Panc1 (cell line): ENCODE data around the gene DUS1L. TPM values are rescaled to one million over a fixed set of nuclear protein-coding genes. Genes with fewer than 3 reads are reported as not detected.

ENCODE experiments used
- ATAC-seq: fragments of 200-7000 bp; cut with Tn5 transposase; 2 replicates; pipeline ENCODE4 v1.9.1; 2020; ENCODE audit warnings: mild to moderate bottlenecking, moderate library complexity
- BruUV-seq: library from RNA; stranded (reverse); fragments of 400-500 nt; replicated peaks from 2 replicates; lab custom pipeline; 2021; lab: Mats Ljungman, UMichigan
- CTCF ChIA-PET: fragments of 300-600 bp; sonication (Branson Sonifier 250); formaldehyde crosslinking; loops from one replicate; lab custom pipeline; 2022; ENCODE audit warnings: antibody characterized with exemption; lab: Charles Lee
- POLR2A ChIA-PET: fragments of 300-600 bp; sonication (Branson Sonifier 250); formaldehyde crosslinking; loops from one replicate; lab custom pipeline; 2022; ENCODE audit warnings: antibody characterized with exemption; lab: Charles Lee
- DNase-seq: peaks from one replicate; pipeline ENCODE4 v3.0.0-alpha.2; 2010; ENCODE audit warnings: low read depth, low spot score
- H3K27ac ChIP-seq: 2 replicates; pipeline ENCODE4 v1.5.1; 2011; ENCODE audit warnings: mild to moderate bottlenecking, low read length, inconsistent platforms
- H3K27me3 ChIP-seq: fragments of 200-500 bp; sonication (Bioruptor generic); 2 replicates; pipeline ENCODE4 v1.6.0; 2014; ENCODE audit warnings: low read length, inconsistent platforms; ENCODE audit not compliant: control insufficient read depth, insufficient read depth
- H3K36me3 ChIP-seq: fragments of 200-500 bp; sonication (Bioruptor generic); 2 replicates; pipeline ENCODE4 v1.5.1; 2014; ENCODE audit warnings: inconsistent platforms, mild to moderate bottlenecking, low read length, moderate library complexity; ENCODE audit not compliant: control insufficient read depth, insufficient read depth
- H3K4me1 ChIP-seq: 2 replicates; pipeline ENCODE4 v1.5.1; 2011; ENCODE audit warnings: inconsistent platforms, mild to moderate bottlenecking, low read length, moderate library complexity; ENCODE audit not compliant: control insufficient read depth, insufficient read depth
- H3K4me3 ChIP-seq, 2 experiments: 2 replicates each; pipeline ENCODE4 v1.5.1; 2011 to 2012; ENCODE audit warnings: low read depth in 2 of 2, low read length in 2 of 2, mild to moderate bottlenecking in 2 of 2, inconsistent platforms in 1 of 2, moderate library complexity in 1 of 2
- H3K9me3 ChIP-seq: fragments of 200-500 bp; sonication (Bioruptor generic); 2 replicates; pipeline ENCODE4 v1.5.1; 2014; ENCODE audit warnings: low read depth, mild to moderate bottlenecking, inconsistent platforms, low read length, moderate library complexity; ENCODE audit not compliant: control insufficient read depth, insufficient read depth
- POLR2AphosphoS5 ChIP-seq: IDR thresholded peaks from 2 replicates; pipeline ENCODE4 v1.6.1; 2012; ENCODE audit warnings: mild to moderate bottlenecking, low read depth, low read length, moderate library complexity
- SIN3A ChIP-seq: IDR thresholded peaks from 2 replicates; pipeline ENCODE4 v1.6.1; 2012; ENCODE audit warnings: low read depth, mild to moderate bottlenecking, low read length, moderate library complexity, borderline replicate concordance; ENCODE audit not compliant: insufficient read depth
- TCF7L2 ChIP-seq: IDR thresholded peaks from 2 replicates; pipeline ENCODE4 v1.6.1; 2011; ENCODE audit warnings: mild to moderate bottlenecking, low read depth, low read length, inconsistent platforms
- in situ Hi-C: cut with HindIII; loops from 2 replicates; pipeline ENCODE4 v1.10.0; 2016; ENCODE audit warnings: low sequenced_read_pairs, low pct_unique_long_range_greater_than_20kb
- intact Hi-C: fragments of 100-400 bp; cut with micrococcal nuclease; formaldehyde crosslinking; loops from one replicate; pipeline ENCODE4 v1.10.0; 2022; ENCODE audit not compliant: unreplicated experiment
- total RNA-seq: library from RNA; stranded (reverse); gene quantifications from one replicate; pipeline ENCODE4 v1.2.1, GENCODE V29; 2021; ENCODE audit not compliant: unreplicated experiment
- TF ChIP-seq, protein P1 (sequence below): fragments of 450-650 bp; IDR thresholded peaks from 2 replicates; pipeline ENCODE4 v1.5.1; 2017; ENCODE audit warnings: mild to moderate bottlenecking
- TF ChIP-seq, protein P2 (sequence below), 2 experiments: IDR thresholded peaks; 2 replicates each; pipeline ENCODE4 v1.6.1; 2011 to 2012; ENCODE audit warnings: low read depth in 2 of 2, control low read depth in 1 of 2, low read length in 1 of 2, mild to moderate bottlenecking in 1 of 2, moderate library complexity in 1 of 2; ENCODE audit not compliant: insufficient read depth in 1 of 2

DUS1L gene
- total RNA-seq, 1 experiment from 2014 or later, result 115 TPM

DNA sequence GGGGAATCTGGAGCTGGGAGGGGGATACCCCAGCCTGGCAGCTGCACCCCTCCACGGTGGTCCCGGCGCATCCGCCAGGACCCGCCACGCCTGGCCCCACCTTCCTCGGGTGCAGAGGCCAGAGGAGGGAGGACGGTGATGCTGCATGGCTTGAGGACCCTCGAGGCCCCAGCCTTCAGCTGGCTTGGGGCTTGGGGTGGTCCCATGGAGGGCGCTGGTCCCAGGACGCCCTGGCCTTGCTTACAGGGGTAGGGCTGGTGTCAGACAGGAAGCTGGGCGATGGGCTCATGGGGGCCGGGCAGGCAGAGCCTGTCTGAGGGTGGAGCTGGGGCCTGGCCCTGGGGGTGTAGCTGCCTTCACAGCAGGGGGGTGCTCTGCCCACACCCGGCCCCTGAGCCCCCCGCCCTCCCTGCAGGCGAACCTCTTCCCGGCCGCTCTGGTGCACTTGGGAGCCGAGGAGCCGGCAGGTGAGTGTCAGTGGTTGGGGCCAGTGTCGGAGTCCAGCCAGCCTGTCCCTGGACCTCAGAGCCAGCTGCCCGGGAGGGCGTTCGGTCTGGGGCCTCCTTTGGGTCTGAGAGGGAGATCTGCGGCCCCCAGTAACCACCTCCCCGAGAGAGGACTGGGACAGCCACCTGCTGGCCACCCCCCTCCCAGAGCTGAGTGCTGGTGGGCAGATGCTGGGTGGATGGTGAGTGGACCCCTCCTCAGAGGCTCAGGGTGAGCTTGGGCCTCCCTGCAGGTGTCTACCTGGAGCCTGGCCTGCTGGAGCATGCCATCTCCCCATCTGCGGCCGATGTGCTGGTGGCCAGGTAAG lies 49.3 kb downstream of the DUS1L start:
- H3K27ac ChIP-seq, result no peak overlapping the region
- BruUV-seq, result no TSS peak
- ChIA-PET CTCF (interaction anchor here (0.6 kb wide), 1 partner anchor 65 kb away, joined by 6 read pairs; no protein-coding TSS in a partner anchor), POLR2A (interaction anchor here (0.6 kb wide), 1 partner anchor 119 kb away, joined by 3 read pairs; no protein-coding TSS in a partner anchor)
- H3K9me3 ChIP-seq, result no peaks in the 10 kb centered on the region
- no peak overlapping the region for H3K4me3 ChIP-seq
- no peaks in the 10 kb centered on the region for H3K27me3 ChIP-seq
- intact Hi-C loops, result no loop called here
- TF ChIP-seq, protein P1, sequence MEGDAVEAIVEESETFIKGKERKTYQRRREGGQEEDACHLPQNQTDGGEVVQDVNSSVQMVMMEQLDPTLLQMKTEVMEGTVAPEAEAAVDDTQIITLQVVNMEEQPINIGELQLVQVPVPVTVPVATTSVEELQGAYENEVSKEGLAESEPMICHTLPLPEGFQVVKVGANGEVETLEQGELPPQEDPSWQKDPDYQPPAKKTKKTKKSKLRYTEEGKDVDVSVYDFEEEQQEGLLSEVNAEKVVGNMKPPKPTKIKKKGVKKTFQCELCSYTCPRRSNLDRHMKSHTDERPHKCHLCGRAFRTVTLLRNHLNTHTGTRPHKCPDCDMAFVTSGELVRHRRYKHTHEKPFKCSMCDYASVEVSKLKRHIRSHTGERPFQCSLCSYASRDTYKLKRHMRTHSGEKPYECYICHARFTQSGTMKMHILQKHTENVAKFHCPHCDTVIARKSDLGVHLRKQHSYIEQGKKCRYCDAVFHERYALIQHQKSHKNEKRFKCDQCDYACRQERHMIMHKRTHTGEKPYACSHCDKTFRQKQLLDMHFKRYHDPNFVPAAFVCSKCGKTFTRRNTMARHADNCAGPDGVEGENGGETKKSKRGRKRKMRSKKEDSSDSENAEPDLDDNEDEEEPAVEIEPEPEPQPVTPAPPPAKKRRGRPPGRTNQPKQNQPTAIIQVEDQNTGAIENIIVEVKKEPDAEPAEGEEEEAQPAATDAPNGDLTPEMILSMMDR, result no peak
- TF ChIP-seq TCF7L2 (no peak), POLR2AphosphoS5 (no peak), SIN3A (no peak)
- TF ChIP-seq, protein P2, sequence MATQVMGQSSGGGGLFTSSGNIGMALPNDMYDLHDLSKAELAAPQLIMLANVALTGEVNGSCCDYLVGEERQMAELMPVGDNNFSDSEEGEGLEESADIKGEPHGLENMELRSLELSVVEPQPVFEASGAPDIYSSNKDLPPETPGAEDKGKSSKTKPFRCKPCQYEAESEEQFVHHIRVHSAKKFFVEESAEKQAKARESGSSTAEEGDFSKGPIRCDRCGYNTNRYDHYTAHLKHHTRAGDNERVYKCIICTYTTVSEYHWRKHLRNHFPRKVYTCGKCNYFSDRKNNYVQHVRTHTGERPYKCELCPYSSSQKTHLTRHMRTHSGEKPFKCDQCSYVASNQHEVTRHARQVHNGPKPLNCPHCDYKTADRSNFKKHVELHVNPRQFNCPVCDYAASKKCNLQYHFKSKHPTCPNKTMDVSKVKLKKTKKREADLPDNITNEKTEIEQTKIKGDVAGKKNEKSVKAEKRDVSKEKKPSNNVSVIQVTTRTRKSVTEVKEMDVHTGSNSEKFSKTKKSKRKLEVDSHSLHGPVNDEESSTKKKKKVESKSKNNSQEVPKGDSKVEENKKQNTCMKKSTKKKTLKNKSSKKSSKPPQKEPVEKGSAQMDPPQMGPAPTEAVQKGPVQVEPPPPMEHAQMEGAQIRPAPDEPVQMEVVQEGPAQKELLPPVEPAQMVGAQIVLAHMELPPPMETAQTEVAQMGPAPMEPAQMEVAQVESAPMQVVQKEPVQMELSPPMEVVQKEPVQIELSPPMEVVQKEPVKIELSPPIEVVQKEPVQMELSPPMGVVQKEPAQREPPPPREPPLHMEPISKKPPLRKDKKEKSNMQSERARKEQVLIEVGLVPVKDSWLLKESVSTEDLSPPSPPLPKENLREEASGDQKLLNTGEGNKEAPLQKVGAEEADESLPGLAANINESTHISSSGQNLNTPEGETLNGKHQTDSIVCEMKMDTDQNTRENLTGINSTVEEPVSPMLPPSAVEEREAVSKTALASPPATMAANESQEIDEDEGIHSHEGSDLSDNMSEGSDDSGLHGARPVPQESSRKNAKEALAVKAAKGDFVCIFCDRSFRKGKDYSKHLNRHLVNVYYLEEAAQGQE (IDR thresholded peaks at IDR 0.05; ENCODE audit: insufficient read depth in 1 of 2, low read depth in 2 of 2, low read length in 1 of 2), result no peak
- no peaks in the 10 kb centered on the region for H3K36me3 ChIP-seq
- no peak for DNase-seq
- no peak for ATAC-seq
- H3K4me1 ChIP-seq, result peaks cover 30% of the 10 kb centered on the region
- in situ Hi-C loops, result no loop called here

DNA sequence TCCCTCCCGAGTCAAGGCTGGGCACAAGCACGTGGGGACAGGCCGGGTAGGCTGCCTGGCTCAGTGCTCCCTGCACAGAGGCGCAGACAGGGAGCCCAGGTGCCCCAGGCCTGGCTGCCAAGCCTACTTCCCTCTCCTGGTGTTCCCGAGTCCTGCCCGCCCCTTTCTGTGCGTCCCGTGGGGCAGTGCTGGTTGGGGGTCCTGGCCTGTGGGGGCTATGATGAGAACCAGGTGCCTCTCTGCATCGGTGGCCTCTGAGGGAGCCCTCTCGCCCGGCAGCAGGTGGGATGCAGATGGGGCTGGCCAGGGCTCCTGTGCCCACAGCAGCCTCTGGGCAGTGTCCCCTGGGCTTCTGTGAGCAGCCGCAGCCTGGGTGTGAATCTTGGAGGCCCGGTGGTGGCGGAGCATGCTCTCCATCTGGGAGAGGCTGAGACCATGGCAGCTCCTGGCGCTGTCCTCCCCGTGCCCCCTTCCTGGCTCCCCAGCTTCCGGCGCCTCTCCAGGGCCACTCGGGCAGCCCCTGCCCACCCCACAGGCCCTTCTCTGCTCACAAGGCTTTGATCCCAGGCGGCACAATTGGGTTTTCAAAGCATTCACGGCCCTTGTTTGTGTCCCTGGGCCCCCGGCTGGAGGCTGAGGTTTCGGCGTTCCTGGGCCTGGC lies 50.2 kb downstream of the DUS1L start:
- H3K27ac ChIP-seq, result no peak overlapping the region
- in situ Hi-C loops (no loop called here), intact Hi-C loops (no loop called here)
- H3K4me1 ChIP-seq, result peaks cover 27% of the 10 kb centered on the region
- DNase-seq, result no peak
- H3K36me3 ChIP-seq, result no peaks in the 10 kb centered on the region
- BruUV-seq, result no TSS peak
- H3K4me3 ChIP-seq, result no peak overlapping the region
- no peaks in the 10 kb centered on the region for H3K9me3 ChIP-seq
- no peak for ATAC-seq
- no peaks in the 10 kb centered on the region for H3K27me3 ChIP-seq
- TF ChIP-seq TCF7L2, result no peak
- TF ChIP-seq, protein P2 (IDR thresholded peaks at IDR 0.05; ENCODE audit: insufficient read depth in 1 of 2, low read depth in 2 of 2, low read length in 1 of 2), result no peak
- TF ChIP-seq, protein P1, result no peak
- no peak for TF ChIP-seq POLR2AphosphoS5
- no peak for TF ChIP-seq SIN3A
- CTCF ChIA-PET, result interaction anchor here (0.6 kb wide), 1 partner anchor 65 kb away, joined by 6 read pairs; no protein-coding TSS in a partner anchor
- POLR2A ChIA-PET, result no interaction called here
